GM19023 (cell line): ENCODE results near the gene PLXNA2.

Experiments
- ATAC-seq: cut with Tn5 transposase; IDR thresholded peaks from one replicate; pipeline ENCODE4 v1.9.1; 2021; ENCODE audit warnings: mild to moderate bottlenecking, moderate library complexity; ENCODE audit not compliant: unreplicated experiment

PLXNA2 gene

GRCh38 chr1:208149776-208150514 is 94.2 kb downstream of the PLXNA2 start:
- ATAC-seq, result no peak

- ATAC-seq, result no peak
Measured at GRCh38 chr1:208149213-208149612, 95.0 kb downstream of the PLXNA2 start.

DNA sequence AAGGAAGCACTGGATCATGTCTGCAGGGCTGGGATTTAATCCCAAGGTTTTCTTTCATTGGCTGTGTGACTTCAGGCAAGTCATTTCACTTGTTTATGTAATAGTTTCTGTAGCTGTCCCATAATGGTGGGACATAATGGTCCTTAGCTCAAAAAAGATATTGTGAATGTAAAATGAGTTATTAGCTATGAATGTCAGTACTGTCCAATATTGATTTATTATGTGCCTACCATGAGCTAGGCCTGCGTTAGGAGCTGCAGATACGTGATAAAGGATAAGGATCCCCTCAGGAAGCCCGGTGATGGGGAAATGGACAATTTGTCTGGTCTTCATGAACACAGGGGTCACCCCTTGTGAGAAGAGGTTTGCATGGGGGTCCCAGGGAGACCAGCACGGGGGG is 95.8 kb downstream of the PLXNA2 start:
- no peak for ATAC-seq

DNA sequence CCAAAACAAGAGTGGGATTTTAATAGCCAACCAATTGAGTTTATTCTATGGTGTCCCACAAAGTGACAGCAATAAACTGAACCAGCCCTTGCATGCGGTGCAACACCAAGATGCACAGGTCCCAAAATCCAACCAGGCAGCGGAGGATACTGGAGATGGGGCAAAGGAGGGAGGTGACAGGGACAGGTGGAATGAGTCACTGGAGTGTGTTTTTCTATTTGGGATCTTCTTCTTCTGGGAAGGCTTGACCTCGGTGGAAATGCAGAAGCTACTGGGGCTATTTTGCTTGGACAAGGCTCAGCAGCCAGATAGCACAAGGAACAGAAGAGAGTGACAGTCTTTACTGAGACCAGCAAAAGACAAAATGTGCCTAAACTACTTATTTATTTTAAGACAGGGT is 97.5 kb downstream of the PLXNA2 start:
- no peak for ATAC-seq

GRCh38 chr1:208145167-208145566 is 99.0 kb downstream of the PLXNA2 start:
- no peak for ATAC-seq

GRCh38 chr1:208142590-208143382 is 101.4 kb downstream of the PLXNA2 start:
- ATAC-seq, result no peak

DNA sequence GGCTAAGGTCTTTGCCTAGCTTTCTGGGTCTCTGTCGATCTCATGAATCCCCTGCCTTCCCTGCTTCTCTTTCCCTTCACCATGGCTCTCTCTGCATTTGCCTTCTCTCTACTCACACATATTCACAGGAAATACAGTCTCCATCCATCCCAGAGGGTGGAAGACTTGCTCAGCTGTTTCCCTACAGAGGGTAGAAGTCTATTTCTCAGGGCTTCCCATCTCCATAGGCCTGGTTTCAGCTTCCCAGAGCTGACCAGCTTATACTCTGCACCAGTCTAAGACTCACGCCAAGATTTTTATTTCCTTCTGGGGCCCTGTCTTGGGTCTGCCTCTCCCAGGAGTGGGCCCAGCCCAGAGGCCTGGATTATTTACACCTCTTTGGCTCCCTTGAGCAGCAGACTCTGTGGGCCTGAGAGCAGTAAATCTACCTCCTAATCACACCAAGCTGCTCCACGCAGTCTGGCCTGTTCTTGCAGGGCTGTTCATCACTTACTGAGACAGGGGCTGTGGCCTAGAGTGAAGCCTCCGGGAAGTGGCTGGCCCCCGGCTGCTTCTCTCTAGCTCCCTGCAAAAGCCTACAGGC is 102.5 kb downstream of the PLXNA2 start:
- no peak for ATAC-seq

DNA sequence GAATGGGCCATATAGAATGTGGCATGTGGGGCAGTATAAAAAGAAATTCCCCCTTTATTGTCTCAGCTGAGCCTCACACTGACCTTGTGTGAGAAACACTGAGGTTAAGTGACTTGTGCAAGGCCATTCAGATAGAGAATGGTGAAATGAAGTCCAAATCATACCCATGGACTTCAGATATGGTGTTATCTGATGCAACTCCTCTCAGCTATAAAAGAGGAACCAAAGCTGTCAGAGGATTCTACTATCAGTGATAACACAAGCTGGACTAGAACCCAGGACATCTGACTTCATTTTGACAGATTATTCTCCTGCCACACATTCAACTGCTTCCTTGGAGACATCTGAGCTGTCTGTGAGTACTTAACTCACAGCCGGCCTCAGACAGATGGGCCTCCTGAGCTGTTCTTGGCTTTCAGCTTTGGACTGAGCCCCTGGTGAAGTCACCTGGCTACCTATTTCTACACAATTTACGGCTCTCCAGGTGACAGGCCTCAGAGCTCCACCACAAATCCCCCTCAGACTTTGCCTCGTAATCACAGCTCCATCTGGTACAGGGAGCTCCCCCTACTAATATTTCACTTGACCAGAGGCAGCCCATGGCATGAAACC is 104.6 kb downstream of the PLXNA2 start:
- no peak for ATAC-seq

DNA sequence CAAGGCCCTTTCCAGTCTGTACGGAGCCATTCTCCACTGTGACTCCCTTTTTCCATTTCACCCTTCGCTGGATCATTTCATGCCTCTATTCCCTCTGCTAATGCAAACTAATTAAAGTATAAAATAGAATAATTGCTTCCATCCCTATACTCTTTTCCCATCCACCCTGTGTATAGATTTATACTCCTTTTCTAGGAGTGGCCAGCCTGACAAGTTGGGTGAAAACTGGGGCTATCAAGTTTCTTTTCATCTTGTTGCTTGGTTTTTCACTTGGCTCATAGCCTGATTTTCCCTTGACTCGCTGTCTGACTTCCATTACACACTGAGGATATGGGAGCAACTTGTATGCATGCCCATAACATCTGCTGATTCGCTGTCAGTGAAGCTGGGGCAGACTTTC is 107.0 kb downstream of the PLXNA2 start:
- no peak for ATAC-seq

GRCh38 chr1:208136459-208137182 is 107.6 kb downstream of the PLXNA2 start:
- ATAC-seq, result no peak

DNA sequence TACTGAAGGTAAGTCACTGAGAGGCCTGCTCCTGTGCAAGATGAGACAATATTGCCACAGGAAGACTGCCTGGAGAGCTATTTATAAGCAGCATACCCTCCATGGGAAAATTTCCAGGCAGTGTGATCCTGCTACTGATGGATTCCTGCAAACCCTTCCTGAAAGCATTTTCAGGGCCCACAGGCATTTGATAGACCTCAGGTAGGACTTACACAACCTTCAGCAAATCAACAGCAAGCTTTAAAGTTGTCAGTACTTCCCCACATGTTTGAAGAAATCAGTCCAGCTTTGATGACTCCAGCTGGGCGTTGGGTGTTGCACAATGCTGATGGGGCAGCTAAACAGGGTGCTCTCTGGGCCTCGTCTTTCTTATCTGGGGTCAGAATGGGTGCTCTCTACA is 108.8 kb downstream of the PLXNA2 start:
- ATAC-seq, result no peak

- ATAC-seq, result no peak
Measured at GRCh38 chr1:208134491-208134890, 109.7 kb downstream of the PLXNA2 start.

GRCh38 chr1:208133355-208133754 is 110.8 kb downstream of the PLXNA2 start:
- no peak for ATAC-seq

- ATAC-seq, result peak; percentile 96
Measured at GRCh38 chr1:208132287-208132882, 111.8 kb downstream of the PLXNA2 start.

DNA sequence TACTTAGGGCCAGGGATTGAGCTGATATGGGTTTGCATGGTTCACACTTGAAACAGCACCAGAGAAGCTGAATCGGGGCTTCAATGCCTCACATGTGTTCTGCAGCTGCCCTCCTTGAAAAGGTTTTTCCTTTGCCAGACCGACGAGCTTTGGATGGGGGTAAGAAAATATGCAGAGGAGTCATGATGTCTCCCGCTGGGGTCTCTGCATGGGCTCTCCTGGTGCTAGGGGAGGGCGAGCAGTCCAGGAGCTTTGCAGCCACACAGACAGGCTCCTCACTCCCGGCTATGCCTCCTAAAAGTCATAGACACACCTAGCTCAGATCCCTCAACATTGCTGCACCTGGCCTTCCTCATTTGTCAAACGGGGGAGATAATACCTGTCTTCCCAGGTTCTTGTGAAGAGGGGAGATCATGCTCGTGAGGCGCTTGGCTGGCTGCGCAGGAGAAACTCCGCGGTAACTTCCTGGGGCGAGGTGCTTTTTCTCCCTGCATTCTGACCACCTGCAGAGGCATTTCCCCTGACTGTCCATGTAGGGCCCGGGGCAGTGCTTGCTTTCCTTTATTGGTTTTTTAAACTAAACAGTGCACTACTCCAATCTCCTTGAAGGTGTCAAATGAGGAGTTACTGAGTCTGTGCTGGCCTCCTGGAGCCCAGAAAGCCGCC is 112.4 kb downstream of the PLXNA2 start:
- peak; percentile 32 for ATAC-seq

- ATAC-seq, result no peak
Measured at GRCh38 chr1:208129487-208129886, 114.7 kb downstream of the PLXNA2 start.

GRCh38 chr1:208129060-208129459 is 115.1 kb downstream of the PLXNA2 start:
- ATAC-seq, result no peak

DNA sequence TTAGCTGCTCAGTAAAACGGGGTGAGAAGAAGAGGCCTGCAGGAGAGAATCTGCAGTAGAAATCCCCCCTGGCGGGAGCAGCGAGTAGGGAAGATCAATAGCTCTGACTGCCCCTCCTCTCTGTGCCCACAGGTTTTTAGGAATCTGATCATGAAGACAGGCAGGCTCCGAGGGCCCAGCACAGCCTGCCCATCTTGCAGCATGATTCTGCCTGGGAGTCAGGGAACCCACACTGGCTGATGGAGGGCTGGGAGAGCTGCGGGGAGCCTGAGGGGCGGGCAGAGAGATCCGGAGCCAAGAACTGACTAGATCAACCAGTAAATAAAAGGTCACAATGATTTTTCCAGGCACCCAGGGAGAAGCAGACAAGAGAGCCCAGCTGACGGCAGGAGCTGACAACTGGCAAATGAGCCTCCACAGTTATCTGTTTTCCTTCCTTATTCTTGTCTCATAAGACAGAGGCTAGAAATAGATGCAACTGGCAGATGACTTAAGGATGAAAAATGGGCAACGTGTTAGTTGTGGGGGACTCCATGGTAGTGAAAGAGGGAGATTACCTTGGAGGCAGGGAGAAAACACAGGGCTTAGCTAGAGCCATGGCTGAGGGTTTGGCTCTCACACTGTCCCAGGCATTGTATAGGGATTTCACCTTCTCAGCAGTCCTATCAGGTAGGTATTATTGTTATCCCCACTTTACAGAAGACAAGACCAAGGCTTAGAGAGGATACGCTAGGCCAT is 116.2 kb downstream of the PLXNA2 start:
- ATAC-seq, result no peak

DNA sequence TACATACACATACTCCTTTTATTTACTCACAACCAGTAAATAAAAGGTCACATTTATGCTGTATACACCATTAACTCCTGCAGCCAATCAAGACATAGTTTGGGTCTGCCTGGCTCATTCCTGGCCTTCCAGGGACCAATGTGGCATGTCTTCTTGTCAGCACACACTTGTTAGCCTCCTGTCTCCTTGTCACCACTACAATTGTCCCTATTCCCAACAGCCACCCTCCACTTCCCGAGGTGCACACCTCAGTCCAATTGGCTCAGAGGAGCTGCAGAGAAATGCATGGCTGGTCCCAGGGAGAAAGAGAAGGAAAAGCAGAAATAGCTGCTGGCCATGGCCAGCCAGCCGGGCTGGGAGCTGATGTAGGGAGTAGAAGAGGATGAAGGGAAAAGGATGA is 116.9 kb downstream of the PLXNA2 start:
- ATAC-seq, result no peak
